NCI-H1694 (cell line): ENCODE results near the gene TBC1D7.
"Not testable (repeated sequence)": the region's sequence is repeated elsewhere in the genome, so short reads cannot be mapped to it uniquely, and the experiment has no call there.

Source experiments
- DNase-seq: peaks from one replicate; lab custom pipeline; 2025; lab: John Stamatoyannopoulos, UW

The TBC1D7 gene

GRCh38 chr6:13355999-13356785, 27.9 kb upstream of the TBC1D7 start:
- DNase-seq, result no peak

- no peak for DNase-seq
These were observed 27.0 kb upstream of the TBC1D7 start for GRCh38 chr6:13355043-13355945.

- DNase-seq, result no peak
These were observed 26.1 kb upstream of the TBC1D7 start for GRCh38 chr6:13354331-13355042.

- no peak for DNase-seq
These were observed 23.8 kb upstream of the TBC1D7 start for GRCh38 chr6:13352165-13352564.

- DNase-seq, result no peak
These were observed 22.9 kb upstream of the TBC1D7 start for GRCh38 chr6:13351271-13351670.

GRCh38 chr6:13349811-13350506, 21.6 kb upstream of the TBC1D7 start:
- DNase-seq, result no peak

- DNase-seq, result no peak
These were observed 20.2 kb upstream of the TBC1D7 start for GRCh38 chr6:13348334-13349113.

- DNase-seq, result no peak
These were observed 17.9 kb upstream of the TBC1D7 start for GRCh38 chr6:13346245-13346644.

GRCh38 chr6:13342414-13343019, 14.2 kb upstream of the TBC1D7 start:
- no peak for DNase-seq

GRCh38 chr6:13339863-13340630, 11.7 kb upstream of the TBC1D7 start:
- DNase-seq, result no peak

GRCh38 chr6:13338038-13338437, 9.7 kb upstream of the TBC1D7 start:
- DNase-seq, result no peak

GRCh38 chr6:13336553-13336952, 8.2 kb upstream of the TBC1D7 start:
- peak; percentile 87 for DNase-seq

GRCh38 chr6:13334953-13335352, 6.6 kb upstream of the TBC1D7 start:
- DNase-seq, result no peak

GRCh38 chr6:13332349-13332706, 4.0 kb upstream of the TBC1D7 start:
- DNase-seq, result no peak

- peak; percentile 8 for DNase-seq
These were observed 3.4 kb upstream of the TBC1D7 start for GRCh38 chr6:13331516-13332348.

GRCh38 chr6:13328875-13329183, 492 bp upstream of the TBC1D7 start:
- DNase-seq, result no peak

- no peak for DNase-seq
These were observed 654 bp downstream of the TBC1D7 start for GRCh38 chr6:13327691-13328075.

- not testable (repeated sequence) for DNase-seq
These were observed 2.2 kb downstream of the TBC1D7 start for GRCh38 chr6:13326031-13326586.
